Lower leg skin (tissue), 3 donors: Measurements from ENCODE around the gene ADPGK.

Source experiments
- POLR2A ChIP-seq, 2 donors: fragments of 450-650 bp; IDR thresholded peaks; one replicate each; pipeline ENCODE4 v1.6.1; 2016 to 2017; ENCODE audit warnings: antibody characterized with exemption in 2 of 2, mild to moderate bottlenecking in 1 of 2, moderate library complexity in 1 of 2
- TF ChIP-seq, protein P1 (sequence below), 3 donors: fragments of 450-650 bp; IDR thresholded peaks; one replicate each; pipeline ENCODE4 v1.5.1; 2016; ENCODE audit warnings: antibody characterized with exemption in 3 of 3, mild to moderate bottlenecking in 3 of 3, moderate library complexity in 2 of 3

DNA sequence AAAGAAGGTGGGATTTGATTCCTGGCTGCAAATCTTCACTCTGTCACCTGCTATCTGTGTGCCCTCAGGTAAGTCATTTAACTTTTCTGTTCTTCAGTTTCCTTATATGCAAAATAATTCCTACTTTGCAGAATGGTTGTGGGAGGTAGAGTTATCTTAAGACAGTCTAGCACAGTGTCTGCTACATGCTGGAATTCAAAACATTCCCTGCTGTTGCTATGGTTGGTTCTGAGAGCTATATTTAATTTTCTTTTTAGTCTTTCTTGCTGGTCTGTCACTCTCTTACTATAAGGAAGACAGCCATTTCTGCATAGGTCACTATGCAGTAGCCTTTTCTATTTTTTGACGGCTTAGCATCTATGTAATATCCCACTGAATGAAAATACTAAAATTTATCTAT is 4.0 kb upstream of the ADPGK start:
- TF ChIP-seq, protein P1, sequence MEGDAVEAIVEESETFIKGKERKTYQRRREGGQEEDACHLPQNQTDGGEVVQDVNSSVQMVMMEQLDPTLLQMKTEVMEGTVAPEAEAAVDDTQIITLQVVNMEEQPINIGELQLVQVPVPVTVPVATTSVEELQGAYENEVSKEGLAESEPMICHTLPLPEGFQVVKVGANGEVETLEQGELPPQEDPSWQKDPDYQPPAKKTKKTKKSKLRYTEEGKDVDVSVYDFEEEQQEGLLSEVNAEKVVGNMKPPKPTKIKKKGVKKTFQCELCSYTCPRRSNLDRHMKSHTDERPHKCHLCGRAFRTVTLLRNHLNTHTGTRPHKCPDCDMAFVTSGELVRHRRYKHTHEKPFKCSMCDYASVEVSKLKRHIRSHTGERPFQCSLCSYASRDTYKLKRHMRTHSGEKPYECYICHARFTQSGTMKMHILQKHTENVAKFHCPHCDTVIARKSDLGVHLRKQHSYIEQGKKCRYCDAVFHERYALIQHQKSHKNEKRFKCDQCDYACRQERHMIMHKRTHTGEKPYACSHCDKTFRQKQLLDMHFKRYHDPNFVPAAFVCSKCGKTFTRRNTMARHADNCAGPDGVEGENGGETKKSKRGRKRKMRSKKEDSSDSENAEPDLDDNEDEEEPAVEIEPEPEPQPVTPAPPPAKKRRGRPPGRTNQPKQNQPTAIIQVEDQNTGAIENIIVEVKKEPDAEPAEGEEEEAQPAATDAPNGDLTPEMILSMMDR (IDR thresholded peaks at IDR 0.05): no peak
- TF ChIP-seq POLR2A (IDR thresholded peaks at IDR 0.05): no peak
